Loucy (cell line): Measurements from ENCODE around the gene AMOTL1.

Experiments
- CTCF ChIP-seq: fragments of 200-600 bp; sonication (generic); conservative IDR thresholded peaks from 2 replicates; pipeline ENCODE4 v1.5.1; 2014; ENCODE audit warnings: mild to moderate bottlenecking, antibody characterized with exemption, low read length
- EZH2phosphoT487 ChIP-seq: fragments of 200-600 bp; IDR thresholded peaks from 2 replicates; pipeline ENCODE4 v1.6.1; 2018; ENCODE audit warnings: antibody characterized with exemption, mild to moderate bottlenecking, moderate library complexity, borderline replicate concordance

GRCh38 chr11:94882931-94883330, 114.8 kb downstream of the AMOTL1 start:
- TF ChIP-seq CTCF (no peak), EZH2phosphoT487 (no peak)
